ENCODE results near the gene ADAM30. TPM values are rescaled to one million over a fixed set of nuclear protein-coding genes. Genes with fewer than 3 reads are reported as not detected.

Gene ADAM30
- not detected for polyA plus RNA-seq (ENCODE audit: low read depth in 6 of 6)

- Mint-ChIP-seq H3K36me3 (no peaks in the 10 kb centered on the region), H3K27me3 (peaks cover 8 to 18% (median 8%) of the 10 kb centered on the region in 3 donors), H3K4me1 (no peaks in the 10 kb centered on the region), H3K9me3 (no peaks in the 10 kb centered on the region), H3K27ac (no peak within 1 kb of the TSS), H3K4me3 (no peak within 1 kb of the TSS)
- DNase-seq: no peak
- no peak for ATAC-seq (ENCODE audit: low read depth in 2 of 2)
These were observed at the start of gene ADAM30 for GRCh38 chr1:119896303-119896702. TSS of gene ADAM30 (minus strand) at chr1:119896515. CDS start at chr1:119896336, 179 bp downstream.

GRCh38 chr1:119943216-119943615, 46.9 kb upstream of the ADAM30 start:
- Mint-ChIP-seq H3K4me1 (peaks cover 0 to 7% (median 0%) of the 10 kb centered on the region in 3 donors), H3K36me3 (peaks cover 13 to 38% of the 10 kb centered on the region in 2 donors), H3K4me3 (no peak overlapping the region), H3K27me3 (no peaks in the 10 kb centered on the region), H3K9me3 (no peaks in the 10 kb centered on the region), H3K27ac (no peak overlapping the region)
- ATAC-seq (ENCODE audit: low read depth in 2 of 2) (no peak), DNase-seq (no peak)

- ATAC-seq (ENCODE audit: low read depth in 2 of 2): no peak
- H3K36me3 Mint-ChIP-seq: peaks cover 29 to 53% of the 10 kb centered on the region in 2 donors
- H3K4me1 Mint-ChIP-seq: peaks cover 0 to 7% (median 0%) of the 10 kb centered on the region in 3 donors
- H3K27me3 Mint-ChIP-seq: no peaks in the 10 kb centered on the region
- DNase-seq: no peak
- no peak overlapping the region for H3K27ac Mint-ChIP-seq
- no peak overlapping the region for H3K4me3 Mint-ChIP-seq
- no peaks in the 10 kb centered on the region for H3K9me3 Mint-ChIP-seq
These were observed 45.1 kb upstream of the ADAM30 start for GRCh38 chr1:119941392-119941791.

- H3K9me3 Mint-ChIP-seq: no peaks in the 10 kb centered on the region
- H3K4me3 Mint-ChIP-seq: no peak overlapping the region
- H3K4me1 Mint-ChIP-seq: peaks cover 0 to 7% (median 3%) of the 10 kb centered on the region in 3 donors
- peaks cover 36 to 55% of the 10 kb centered on the region in 2 donors for H3K36me3 Mint-ChIP-seq
- DNase-seq (no peak), ATAC-seq (ENCODE audit: low read depth in 2 of 2) (no peak)
- H3K27me3 Mint-ChIP-seq: no peaks in the 10 kb centered on the region
- H3K27ac Mint-ChIP-seq: peak overlapping the region in 1 of 6 donors; percentile 23
These were observed 44.4 kb upstream of the ADAM30 start for GRCh38 chr1:119940697-119941096.

GRCh38 chr1:119937198-119937597, 40.9 kb upstream of the ADAM30 start:
- H3K4me3 Mint-ChIP-seq: no peak overlapping the region
- H3K36me3 Mint-ChIP-seq: peaks cover 68 to 73% of the 10 kb centered on the region in 2 donors
- peaks cover 5 to 28% (median 16%) of the 10 kb centered on the region in 7 donors for H3K9me3 Mint-ChIP-seq
- H3K27me3 Mint-ChIP-seq: no peaks in the 10 kb centered on the region
- DNase-seq: no peak
- no peak for ATAC-seq (ENCODE audit: low read depth in 2 of 2)
- peaks cover 0 to 4% (median 4%) of the 10 kb centered on the region in 3 donors for H3K4me1 Mint-ChIP-seq
- peak overlapping the region in 1 of 6 donors; percentile 70 for H3K27ac Mint-ChIP-seq

GRCh38 chr1:119935915-119936314, 39.6 kb upstream of the ADAM30 start:
- ATAC-seq (ENCODE audit: low read depth in 2 of 2): no peak
- H3K27ac Mint-ChIP-seq: peak overlapping the region in 2 of 6 donors; percentile 23 to 34
- H3K9me3 Mint-ChIP-seq: peaks cover 5 to 28% (median 16%) of the 10 kb centered on the region in 7 donors
- DNase-seq: no peak
- peaks cover 57 to 61% of the 10 kb centered on the region in 2 donors for H3K36me3 Mint-ChIP-seq
- H3K4me3 Mint-ChIP-seq: no peak overlapping the region
- H3K27me3 Mint-ChIP-seq: no peaks in the 10 kb centered on the region
- H3K4me1 Mint-ChIP-seq: peaks cover 0 to 4% (median 4%) of the 10 kb centered on the region in 3 donors

GRCh38 chr1:119935373-119935772, 39.1 kb upstream of the ADAM30 start:
- ATAC-seq (ENCODE audit: low read depth in 2 of 2): no peak
- no peak for DNase-seq
- H3K9me3 Mint-ChIP-seq: peaks cover 5 to 28% (median 16%) of the 10 kb centered on the region in 7 donors
- H3K4me3 Mint-ChIP-seq: peak overlapping the region in 1 of 8 donors; percentile 27
- peak overlapping the region in 1 of 6 donors; percentile 34 for H3K27ac Mint-ChIP-seq
- H3K36me3 Mint-ChIP-seq: peaks cover 57 to 61% of the 10 kb centered on the region in 2 donors
- H3K4me1 Mint-ChIP-seq: peaks cover 0 to 4% (median 4%) of the 10 kb centered on the region in 3 donors
- H3K27me3 Mint-ChIP-seq: no peaks in the 10 kb centered on the region

GRCh38 chr1:119933397-119933796, 37.1 kb upstream of the ADAM30 start:
- peaks cover 0 to 4% (median 4%) of the 10 kb centered on the region in 3 donors for H3K4me1 Mint-ChIP-seq
- peaks cover 52 to 57% of the 10 kb centered on the region in 2 donors for H3K36me3 Mint-ChIP-seq
- DNase-seq (no peak), ATAC-seq (ENCODE audit: low read depth in 2 of 2) (no peak)
- H3K4me3 Mint-ChIP-seq: no peak overlapping the region
- H3K27me3 Mint-ChIP-seq: no peaks in the 10 kb centered on the region
- H3K27ac Mint-ChIP-seq: peak overlapping the region in 1 of 6 donors; percentile 19
- H3K9me3 Mint-ChIP-seq: peaks cover 5 to 28% (median 16%) of the 10 kb centered on the region in 7 donors

- H3K36me3 Mint-ChIP-seq: peaks cover 30 to 44% of the 10 kb centered on the region in 2 donors
- no peak overlapping the region for H3K27ac Mint-ChIP-seq
- no peak overlapping the region for H3K4me3 Mint-ChIP-seq
- H3K9me3 Mint-ChIP-seq: peaks cover 5 to 22% (median 16%) of the 10 kb centered on the region in 7 donors
- peaks cover 0 to 4% (median 0%) of the 10 kb centered on the region in 3 donors for H3K4me1 Mint-ChIP-seq
- ATAC-seq (ENCODE audit: low read depth in 2 of 2) (no peak), DNase-seq (no peak)
- no peaks in the 10 kb centered on the region for H3K27me3 Mint-ChIP-seq
These were observed 33.5 kb upstream of the ADAM30 start for GRCh38 chr1:119929643-119930315.

GRCh38 chr1:119926553-119926952, 30.2 kb upstream of the ADAM30 start:
- Mint-ChIP-seq H3K36me3 (peaks cover 31 to 41% of the 10 kb centered on the region in 2 donors), H3K27ac (no peak overlapping the region), H3K4me1 (peaks cover 0 to 6% (median 0%) of the 10 kb centered on the region in 3 donors), H3K27me3 (no peaks in the 10 kb centered on the region), H3K9me3 (no peaks in the 10 kb centered on the region), H3K4me3 (no peak overlapping the region)
- DNase-seq (no peak), ATAC-seq (ENCODE audit: low read depth in 2 of 2) (no peak)

GRCh38 chr1:119924948-119925898, 28.9 kb upstream of the ADAM30 start:
- DNase-seq (no peak), ATAC-seq (ENCODE audit: low read depth in 2 of 2) (no peak)
- Mint-ChIP-seq H3K4me3 (no peak overlapping the region), H3K4me1 (peaks cover 0 to 6% (median 4%) of the 10 kb centered on the region in 3 donors), H3K27ac (peak overlapping the region in 2 of 6 donors; percentile 64 to 69), H3K27me3 (no peaks in the 10 kb centered on the region), H3K9me3 (no peaks in the 10 kb centered on the region), H3K36me3 (peaks cover 40 to 48% of the 10 kb centered on the region in 2 donors)

GRCh38 chr1:119920104-119920968, 24.0 kb upstream of the ADAM30 start:
- Mint-ChIP-seq H3K27me3 (no peaks in the 10 kb centered on the region), H3K4me1 (peaks cover 0 to 6% (median 4%) of the 10 kb centered on the region in 3 donors), H3K4me3 (no peak overlapping the region), H3K36me3 (peaks cover 72% of the 10 kb centered on the region in 2 donors), H3K27ac (peak overlapping the region in 2 of 6 donors; percentile 4 to 67), H3K9me3 (no peaks in the 10 kb centered on the region)
- DNase-seq (no peak), ATAC-seq (ENCODE audit: low read depth in 2 of 2) (no peak)
